IPS-NIHi7 (cell line): ENCODE measurements around the gene ALDH16A1.

ENCODE experiments used
- DNase-seq: peaks from one replicate; pipeline ENCODE4 v3.0.0; 2012; ENCODE audit warnings: mixed read lengths; ENCODE audit errors: extremely low spot score

ALDH16A1 gene

GRCh38 chr19:49453013-49453756 is at the start of gene ALDH16A1:
TSS of gene ALDH16A1 (plus strand) at chr19:49453225. CDS start at chr19:49453332, 107 bp downstream.
- DNase-seq: peak; percentile 99

- peak; percentile 78 for DNase-seq
These were observed 49.4 kb upstream of the ALDH16A1 start for GRCh38 chr19:49403404-49404187.

GRCh38 chr19:49407079-49407478 is 45.9 kb upstream of the ALDH16A1 start:
- DNase-seq: no peak

DNA sequence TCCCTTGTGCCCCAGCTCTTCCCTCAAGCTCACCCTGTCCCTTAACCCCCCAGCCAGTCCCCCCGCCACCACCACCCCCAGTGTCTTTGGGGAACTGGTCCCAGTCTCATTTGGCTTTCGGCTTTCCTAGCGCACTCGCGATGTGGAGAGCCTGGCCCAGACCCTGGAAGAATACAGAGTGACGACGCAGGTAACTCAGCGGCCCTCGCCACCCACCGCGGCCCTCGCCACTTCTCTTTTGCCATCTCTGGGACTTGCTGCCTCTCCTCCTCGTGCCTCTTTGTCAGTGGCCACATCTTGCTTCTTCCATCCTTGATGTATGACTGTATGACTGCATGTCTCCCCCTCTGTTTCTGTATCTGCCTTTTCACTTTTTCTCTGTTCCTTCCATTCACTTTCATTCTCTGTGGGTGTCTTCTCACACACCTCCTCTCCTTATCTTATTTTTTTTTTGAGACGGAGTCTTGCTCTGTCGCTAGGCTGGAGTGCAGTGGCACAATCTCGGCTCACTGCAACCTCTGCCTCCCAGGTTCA is 45.5 kb upstream of the ALDH16A1 start:
- DNase-seq: no peak

DNA sequence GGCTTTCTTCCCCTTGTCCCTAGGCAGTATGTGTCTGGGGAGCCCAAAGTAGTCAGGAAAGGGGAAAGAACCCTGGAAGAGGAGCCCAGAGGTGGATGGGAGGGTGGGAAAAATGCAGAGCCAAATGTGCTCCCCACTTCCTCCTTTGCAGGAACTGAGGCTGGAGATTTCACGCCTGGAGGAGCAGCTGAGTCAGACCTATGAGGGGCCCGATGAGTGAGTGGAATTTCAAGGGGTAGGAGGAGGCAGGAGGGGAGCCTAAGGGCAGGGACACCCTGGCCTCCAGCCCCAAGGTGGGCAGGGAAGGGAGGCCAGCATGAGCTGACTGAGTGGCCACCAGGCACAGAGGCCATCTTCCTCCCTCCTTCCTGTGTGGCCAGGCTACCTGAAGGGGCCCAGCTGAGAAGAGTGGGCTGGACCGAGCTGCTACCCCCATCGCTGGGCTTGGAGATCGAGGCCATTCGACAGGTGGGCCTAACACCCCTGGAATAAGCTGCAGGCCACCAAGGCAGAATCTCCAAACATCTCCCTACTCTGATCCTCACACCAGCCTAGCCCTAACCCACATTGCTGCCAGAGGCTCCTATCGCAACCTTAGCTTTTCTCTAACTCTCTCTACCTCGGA is 44.1 kb upstream of the ALDH16A1 start:
- no peak for DNase-seq

DNA sequence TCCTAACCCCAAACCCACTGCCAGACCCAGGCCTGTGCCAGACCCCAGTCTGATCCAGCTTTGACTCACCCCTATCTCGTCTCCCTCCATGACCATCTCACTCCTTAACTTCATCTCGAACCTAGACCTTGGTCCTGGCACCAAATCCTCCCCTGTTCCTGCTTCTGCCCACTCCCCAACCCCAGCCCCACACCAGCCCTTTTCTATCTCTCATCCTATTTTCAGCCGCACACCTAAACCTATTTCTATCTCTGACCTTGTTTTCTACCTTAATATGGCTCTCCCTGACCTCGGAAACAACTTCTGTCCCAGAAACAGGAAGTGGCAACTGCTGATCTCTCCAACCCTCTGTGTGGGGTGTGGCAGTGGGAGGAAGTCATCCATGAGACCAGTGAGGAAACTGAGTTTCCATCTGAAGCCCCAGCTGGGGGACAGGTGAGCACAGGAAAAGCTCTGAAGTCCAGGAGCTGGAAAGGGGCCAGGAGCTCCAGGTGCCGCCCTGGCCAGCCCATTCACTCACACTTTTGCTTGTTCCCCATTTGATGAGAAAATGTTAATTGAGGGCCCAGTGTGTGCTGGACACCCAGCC is 43.5 kb upstream of the ALDH16A1 start:
- no peak for DNase-seq

GRCh38 chr19:49411681-49412326 is 41.2 kb upstream of the ALDH16A1 start:
- no peak for DNase-seq

DNA sequence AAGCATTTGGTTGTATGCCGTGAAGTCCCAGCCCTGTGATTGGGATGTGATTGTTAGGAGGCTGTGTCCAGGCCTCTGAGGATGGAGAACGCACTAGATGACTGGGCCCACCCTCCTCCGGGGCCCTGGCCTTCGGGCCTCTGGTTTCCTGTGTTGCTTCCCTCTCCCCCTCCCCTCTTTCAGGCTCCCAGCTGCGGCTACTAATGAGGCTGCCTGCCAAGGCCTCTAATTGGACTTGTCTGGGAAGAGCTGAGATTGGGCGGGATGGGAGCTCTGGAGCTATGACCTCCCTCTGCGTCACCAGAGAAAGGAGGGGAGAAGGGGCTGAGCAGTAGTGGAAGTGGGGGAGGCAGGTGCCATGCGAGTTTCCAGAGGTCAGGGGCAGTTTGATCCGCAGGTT is 39.7 kb upstream of the ALDH16A1 start:
- DNase-seq: no peak

- no peak for DNase-seq
These were observed 38.8 kb upstream of the ALDH16A1 start for GRCh38 chr19:49414256-49414655.

GRCh38 chr19:49415102-49415809 is 37.8 kb upstream of the ALDH16A1 start:
- DNase-seq: no peak

GRCh38 chr19:49415810-49416200 is 37.2 kb upstream of the ALDH16A1 start:
- DNase-seq: no peak

- peak; percentile 67 for DNase-seq
These were observed 35.9 kb upstream of the ALDH16A1 start for GRCh38 chr19:49417088-49417487.

DNA sequence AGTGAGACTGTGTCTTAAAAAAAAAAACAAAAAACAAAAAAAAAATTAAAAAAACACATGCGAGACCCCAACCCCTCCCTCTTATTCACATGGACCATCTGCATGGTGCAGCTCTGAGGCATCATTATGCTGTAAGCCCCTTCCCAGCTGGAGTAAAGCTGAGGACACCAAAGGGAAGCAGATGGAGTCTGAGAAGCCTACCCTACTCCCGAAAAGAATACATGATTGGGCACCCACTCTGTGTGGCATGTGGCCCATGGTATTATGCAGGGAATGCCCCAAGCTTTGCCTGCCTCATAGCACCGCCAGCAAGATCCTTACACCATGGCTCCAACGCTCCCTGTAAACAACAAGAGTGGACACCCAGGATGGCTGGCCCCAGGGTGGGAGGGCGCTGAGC is 34.5 kb upstream of the ALDH16A1 start:
- no peak for DNase-seq

DNA sequence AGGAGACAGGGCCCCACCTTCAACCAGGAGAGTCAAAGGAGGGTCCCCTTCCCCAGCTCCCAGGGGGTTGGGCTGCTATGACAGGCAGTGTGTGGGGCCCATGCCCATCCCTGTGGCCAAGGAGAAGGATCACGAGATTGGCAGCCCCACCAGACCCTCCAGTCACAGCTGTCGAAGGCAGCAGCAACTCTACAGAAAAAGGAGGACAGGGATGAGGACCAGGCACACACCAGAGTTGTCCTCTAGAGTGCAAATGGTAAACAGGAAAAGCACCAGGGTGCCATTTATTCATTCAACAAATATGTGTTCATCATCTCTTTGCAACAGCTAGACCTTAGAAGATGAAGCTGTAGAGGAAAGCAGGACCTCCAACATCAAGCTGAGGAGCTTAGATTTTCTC is 33.9 kb upstream of the ALDH16A1 start:
- no peak for DNase-seq

DNA sequence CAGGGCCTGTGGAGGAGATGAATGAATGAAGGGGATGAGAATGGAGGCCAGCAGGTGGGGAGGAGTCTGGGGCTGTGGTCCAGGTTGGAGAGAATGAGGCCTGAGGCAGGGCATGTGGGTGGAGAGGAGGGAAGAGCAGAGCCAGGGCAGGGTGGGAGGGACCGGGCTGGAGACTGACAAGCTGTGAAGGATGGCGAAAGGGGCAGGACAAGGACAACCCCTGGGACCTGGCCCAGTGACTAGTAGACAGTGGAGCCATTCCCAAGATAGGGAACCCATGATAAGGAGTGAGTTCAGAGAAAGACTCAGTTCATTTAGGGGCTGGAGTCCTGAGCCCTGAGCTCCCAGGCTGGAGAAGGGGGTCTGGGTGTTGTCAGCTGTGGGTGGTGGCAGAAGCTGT is 32.8 kb upstream of the ALDH16A1 start:
- no peak for DNase-seq

- peak; percentile 95 for DNase-seq
These were observed 31.8 kb upstream of the ALDH16A1 start for GRCh38 chr19:49421039-49421877.

- DNase-seq: no peak
These were observed 31.2 kb upstream of the ALDH16A1 start for GRCh38 chr19:49421878-49422202.

- no peak for DNase-seq
These were observed 30.5 kb upstream of the ALDH16A1 start for GRCh38 chr19:49422407-49423070.
